ENCODE results near the gene BCAR3. TPM values are rescaled to one million over a fixed set of nuclear protein-coding genes. Genes with fewer than 3 reads are reported as not detected.
"Not testable (repeated sequence)": the region's sequence is repeated elsewhere in the genome, so short reads cannot be mapped to it uniquely, and the experiment has no call there.

The BCAR3 gene
- total RNA-seq, 6 donors from 2014 or later, result 26.3 to 48.8 (median 31.9) TPM

DNA sequence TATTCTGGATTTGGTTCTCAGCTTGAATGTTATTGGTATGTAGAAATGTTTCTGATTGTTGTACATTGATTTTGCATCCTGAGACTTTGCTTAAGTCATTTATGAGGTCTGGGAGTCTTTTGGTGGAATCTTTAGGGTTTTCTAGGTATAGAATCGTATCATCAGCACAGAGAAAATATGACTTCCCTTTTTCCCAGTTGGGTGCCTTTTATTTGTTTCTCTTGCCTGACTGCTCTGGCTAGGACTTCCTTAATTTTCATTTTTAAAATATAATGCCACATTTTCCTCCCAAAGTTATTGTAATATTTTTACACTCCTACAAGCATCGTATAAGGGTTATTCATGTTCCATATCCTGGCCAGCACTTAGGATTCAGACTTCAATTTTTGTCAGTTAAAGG, 122.6 kb downstream of the BCAR3 start:
- H3K36me3 ChIP-seq, result peaks cover 0 to 50% (median 8%) of the 10 kb centered on the region in 4 donors
- ATAC-seq (ENCODE audit: low FRiP score in 2 of 2) (no peak), DNase-seq (no peak)
- WGBS, 2 donors, result 68 to 72% methylated on average over 2 of the region's 2 CpGs
- H3K27ac ChIP-seq, result no peak overlapping the region
- no peaks in the 10 kb centered on the region for H3K9me3 ChIP-seq
- no peak overlapping the region for H3K4me3 ChIP-seq
- TF ChIP-seq POLR2AphosphoS5 (IDR thresholded peaks at IDR 0.05), result no peak
- no peak for TF ChIP-seq EP300 (IDR thresholded peaks at IDR 0.05)
- no peak for TF ChIP-seq CTCF (IDR thresholded peaks at IDR 0.05)
- TF ChIP-seq POLR2A (IDR thresholded peaks at IDR 0.05), result no peak
- H3K27me3 ChIP-seq, result no peaks in the 10 kb centered on the region
- H3K4me1 ChIP-seq, result peaks cover 10 to 20% (median 16%) of the 10 kb centered on the region in 4 donors

- Histone ChIP-seq H3K9me3 (no peaks in the 10 kb centered on the region), H3K27ac (peak overlapping the region in 2 of 4 donors; percentile 52 to 72), H3K4me3 (no peak overlapping the region), H3K4me1 (peaks cover 32 to 46% (median 37%) of the 10 kb centered on the region in 4 donors), H3K27me3 (no peaks in the 10 kb centered on the region), H3K36me3 (peaks cover 0 to 29% (median 5%) of the 10 kb centered on the region in 4 donors)
- WGBS, 2 donors, result 90% methylated on average over 2 of the region's 2 CpGs
- DNase-seq (no peak), ATAC-seq (ENCODE audit: low FRiP score in 2 of 2) (no peak)
- no peak for TF ChIP-seq POLR2A (IDR thresholded peaks at IDR 0.05)
- TF ChIP-seq EP300 (IDR thresholded peaks at IDR 0.05), result no peak
- peak in 1 of 2 donors; percentile 9 for TF ChIP-seq POLR2AphosphoS5 (IDR thresholded peaks at IDR 0.05)
- no peak for TF ChIP-seq CTCF (IDR thresholded peaks at IDR 0.05)
Measured at GRCh38 chr1:93556291-93556690, 125.3 kb downstream of the BCAR3 start.

- Histone ChIP-seq H3K27ac (peak overlapping the region; percentile 51 to 72 (median 64)), H3K27me3 (no peaks in the 10 kb centered on the region), H3K36me3 (peaks cover 0 to 26% (median 3%) of the 10 kb centered on the region in 4 donors), H3K9me3 (no peaks in the 10 kb centered on the region), H3K4me3 (no peak overlapping the region), H3K4me1 (peaks cover 32 to 46% (median 37%) of the 10 kb centered on the region in 4 donors)
- no peak for ATAC-seq (ENCODE audit: low FRiP score in 2 of 2)
- 21 to 34% methylated on average over 7 of the region's 7 CpGs for WGBS, 2 donors
- no peak for DNase-seq
- TF ChIP-seq EP300 (IDR thresholded peaks at IDR 0.05), result peak in 2 of 4 donors; percentile 87 to 91
- TF ChIP-seq POLR2A (IDR thresholded peaks at IDR 0.05), result no peak
- peak; percentile 58 to 82 for TF ChIP-seq POLR2AphosphoS5 (IDR thresholded peaks at IDR 0.05)
Measured at GRCh38 chr1:93554883-93555872, 126.5 kb downstream of the BCAR3 start.

- H3K36me3 ChIP-seq, result peaks cover 0 to 26% (median 4%) of the 10 kb centered on the region in 4 donors
- WGBS, 2 donors, result 32 to 45% methylated on average over 4 of the region's 4 CpGs
- TF ChIP-seq POLR2AphosphoS5 (IDR thresholded peaks at IDR 0.05) (peak in 1 of 2 donors; percentile 55), EP300 (IDR thresholded peaks at IDR 0.05) (peak in 2 of 4 donors; percentile 71 to 83)
- peaks cover 32 to 46% (median 37%) of the 10 kb centered on the region in 4 donors for H3K4me1 ChIP-seq
- DNase-seq, result peak in 1 of 2 donors; percentile 70
- not testable (repeated sequence) for H3K9me3 ChIP-seq, H3K27me3 ChIP-seq, H3K4me3 ChIP-seq
- peak in 1 of 2 donors; percentile 77 for ATAC-seq (ENCODE audit: low FRiP score in 2 of 2)
- H3K27ac ChIP-seq, result peak overlapping the region; percentile 61 to 72 (median 69)
Measured at GRCh38 chr1:93553886-93554490, 127.6 kb downstream of the BCAR3 start.

DNA sequence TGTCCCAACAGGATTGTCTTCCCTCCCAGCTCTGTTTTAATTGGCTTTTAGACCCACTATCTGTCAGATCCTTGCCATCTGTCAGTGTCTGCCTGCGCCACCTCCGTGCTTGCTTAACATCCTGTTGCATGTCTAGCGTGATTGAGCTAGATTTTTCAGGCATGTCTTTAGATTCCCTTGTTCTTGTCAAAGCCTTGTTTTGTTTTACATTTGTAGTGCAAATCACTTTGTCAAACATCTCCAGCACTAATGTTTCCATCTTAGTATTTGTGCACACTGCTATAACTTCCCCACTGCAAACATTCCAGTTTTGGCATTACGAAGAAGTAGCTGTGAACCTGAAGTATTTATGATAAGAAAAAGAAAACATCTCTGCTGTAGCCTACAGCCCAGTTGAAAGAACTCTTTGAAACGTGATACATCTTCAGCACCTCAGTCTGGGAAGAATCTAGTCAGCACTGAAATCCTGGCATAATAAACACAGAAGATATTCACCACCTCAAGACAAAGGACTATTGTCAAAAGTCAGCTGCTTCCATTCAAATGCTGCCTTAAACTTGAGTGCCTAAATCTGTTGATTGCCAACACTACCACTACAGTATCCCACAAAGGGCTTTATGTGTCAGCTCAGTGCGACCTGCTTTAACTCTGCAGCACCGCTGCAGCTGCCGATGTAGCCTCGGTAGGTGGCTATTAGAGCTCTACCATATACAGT, 128.7 kb downstream of the BCAR3 start:
- no peak for DNase-seq
- peaks cover 32 to 46% (median 37%) of the 10 kb centered on the region in 4 donors for H3K4me1 ChIP-seq
- no peak for ATAC-seq (ENCODE audit: low FRiP score in 2 of 2)
- H3K36me3 ChIP-seq, result peaks cover 0 to 35% (median 6%) of the 10 kb centered on the region in 4 donors
- H3K27ac ChIP-seq, result peak overlapping the region; percentile 28 to 72 (median 66)
- H3K9me3 ChIP-seq, result no peaks in the 10 kb centered on the region
- H3K27me3 ChIP-seq, result no peaks in the 10 kb centered on the region
- WGBS, 2 donors, result 41 to 42% methylated on average over 9 of the region's 9 CpGs
- TF ChIP-seq POLR2AphosphoS5 (IDR thresholded peaks at IDR 0.05) (no peak), EP300 (IDR thresholded peaks at IDR 0.05) (no peak), CTCF (IDR thresholded peaks at IDR 0.05) (no peak), POLR2A (IDR thresholded peaks at IDR 0.05) (no peak)
- no peak overlapping the region for H3K4me3 ChIP-seq
